ENCODE measurements around the gene CERS4.

CERS4 gene

DNA sequence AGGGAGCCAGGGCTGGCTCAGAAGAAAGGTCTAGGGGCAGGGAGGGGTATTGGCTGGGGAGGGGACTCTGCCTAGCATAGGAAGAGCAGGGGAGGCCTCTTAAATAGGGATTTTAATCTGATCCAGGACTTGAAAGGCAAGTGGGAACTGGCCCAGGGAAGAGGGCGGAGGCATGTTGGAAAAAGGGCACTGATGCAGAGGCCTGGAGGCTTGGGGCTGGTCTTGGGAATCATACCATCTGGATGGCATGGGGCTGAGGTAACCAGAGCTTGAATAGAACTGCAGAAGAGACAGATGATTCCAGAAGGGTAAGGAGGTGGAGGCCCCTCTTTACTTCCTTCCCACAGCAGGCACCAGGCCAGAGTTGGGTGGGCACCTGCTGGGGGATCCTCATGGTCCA lies 29.1 kb downstream of the CERS4 start:
- Histone ChIP-seq H3K4me3 (ENCODE audit: low read length) (no peak overlapping the region), H3K79me2 (ENCODE audit: low read length) (no peaks in the 10 kb centered on the region), H3K4me1 (ENCODE audit: low read length) (no peaks in the 10 kb centered on the region), H3K36me3 (replicated peaks; ENCODE audit: low read depth, low read length) (peaks cover 3% of the 10 kb centered on the region), H3K9ac (ENCODE audit: low read length) (no peak overlapping the region), H4K20me1 (ENCODE audit: insufficient read depth, low read length) (no peaks in the 10 kb centered on the region; the same call in 1 of the 2 replicates), H2AFZ (ENCODE audit: low read depth, low read length) (no peak overlapping the region), H3K4me2 (ENCODE audit: low read length) (no peak overlapping the region), H3K27ac (ENCODE audit: low read length) (no peak overlapping the region), H3K27me3 (ENCODE audit: low read depth, low read length) (no peaks in the 10 kb centered on the region), H3K9me3 (ENCODE audit: insufficient read depth, low read length) (no peaks in the 10 kb centered on the region)
- TF ChIP-seq EZH2phosphoT487 (IDR thresholded peaks at IDR 0.05; ENCODE audit: low read depth), result no peak
- TF ChIP-seq, protein P1, sequence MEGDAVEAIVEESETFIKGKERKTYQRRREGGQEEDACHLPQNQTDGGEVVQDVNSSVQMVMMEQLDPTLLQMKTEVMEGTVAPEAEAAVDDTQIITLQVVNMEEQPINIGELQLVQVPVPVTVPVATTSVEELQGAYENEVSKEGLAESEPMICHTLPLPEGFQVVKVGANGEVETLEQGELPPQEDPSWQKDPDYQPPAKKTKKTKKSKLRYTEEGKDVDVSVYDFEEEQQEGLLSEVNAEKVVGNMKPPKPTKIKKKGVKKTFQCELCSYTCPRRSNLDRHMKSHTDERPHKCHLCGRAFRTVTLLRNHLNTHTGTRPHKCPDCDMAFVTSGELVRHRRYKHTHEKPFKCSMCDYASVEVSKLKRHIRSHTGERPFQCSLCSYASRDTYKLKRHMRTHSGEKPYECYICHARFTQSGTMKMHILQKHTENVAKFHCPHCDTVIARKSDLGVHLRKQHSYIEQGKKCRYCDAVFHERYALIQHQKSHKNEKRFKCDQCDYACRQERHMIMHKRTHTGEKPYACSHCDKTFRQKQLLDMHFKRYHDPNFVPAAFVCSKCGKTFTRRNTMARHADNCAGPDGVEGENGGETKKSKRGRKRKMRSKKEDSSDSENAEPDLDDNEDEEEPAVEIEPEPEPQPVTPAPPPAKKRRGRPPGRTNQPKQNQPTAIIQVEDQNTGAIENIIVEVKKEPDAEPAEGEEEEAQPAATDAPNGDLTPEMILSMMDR (IDR thresholded peaks at IDR 0.05; ENCODE audit: low read depth, low read length), result no peak

DNA sequence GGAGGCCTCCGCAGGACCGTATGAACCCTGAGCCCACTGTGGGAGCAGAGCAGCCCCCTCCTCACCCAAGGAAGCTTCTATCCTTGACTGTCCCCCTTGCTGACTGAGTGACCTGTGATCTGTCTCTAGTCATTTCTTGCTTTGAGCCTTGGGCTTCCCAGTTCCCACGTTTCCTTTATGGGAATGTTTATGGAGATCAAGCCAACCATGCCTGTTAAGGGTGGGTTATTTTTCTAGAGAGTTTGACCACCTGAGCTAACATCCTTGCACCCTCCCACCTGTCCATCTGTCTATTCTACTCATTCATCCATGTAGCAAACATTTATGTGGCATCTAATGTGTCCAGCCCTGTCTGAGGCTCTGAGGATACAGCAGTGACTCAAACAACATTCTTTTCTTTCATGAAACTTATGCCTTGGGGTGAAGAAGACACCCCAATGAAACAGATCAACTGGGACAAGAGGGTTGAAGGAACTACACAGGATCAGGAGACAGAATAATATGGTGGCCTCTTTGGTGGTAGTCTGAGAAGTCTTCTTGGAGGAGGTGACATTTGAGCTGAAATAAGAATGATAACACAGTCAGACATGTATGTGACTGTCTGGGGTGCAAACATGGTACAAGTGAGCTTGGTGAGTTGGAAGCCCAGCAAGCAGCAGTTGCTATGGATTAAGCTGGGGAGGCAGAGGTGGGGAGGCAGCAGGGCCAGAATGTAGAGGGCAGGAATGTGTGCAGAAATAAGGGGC lies 30.5 kb downstream of the CERS4 start:
- Histone ChIP-seq H3K4me2 (ENCODE audit: low read length) (no peak overlapping the region), H2AFZ (ENCODE audit: low read depth, low read length) (no peak overlapping the region), H3K27me3 (ENCODE audit: low read depth, low read length) (no peaks in the 10 kb centered on the region), H3K36me3 (replicated peaks; ENCODE audit: low read depth, low read length) (peaks cover 3% of the 10 kb centered on the region), H3K79me2 (ENCODE audit: low read length) (no peaks in the 10 kb centered on the region), H3K27ac (ENCODE audit: low read length) (no peak overlapping the region), H4K20me1 (ENCODE audit: insufficient read depth, low read length) (no peaks in the 10 kb centered on the region; the same call in 1 of the 2 replicates), H3K4me1 (ENCODE audit: low read length) (no peaks in the 10 kb centered on the region), H3K9ac (ENCODE audit: low read length) (no peak overlapping the region), H3K9me3 (ENCODE audit: insufficient read depth, low read length) (no peaks in the 10 kb centered on the region), H3K4me3 (ENCODE audit: low read length) (no peak overlapping the region)
- TF ChIP-seq, protein P1 (IDR thresholded peaks at IDR 0.05; ENCODE audit: low read depth, low read length), result no peak
- no peak for TF ChIP-seq EZH2phosphoT487 (IDR thresholded peaks at IDR 0.05; ENCODE audit: low read depth)

DNA sequence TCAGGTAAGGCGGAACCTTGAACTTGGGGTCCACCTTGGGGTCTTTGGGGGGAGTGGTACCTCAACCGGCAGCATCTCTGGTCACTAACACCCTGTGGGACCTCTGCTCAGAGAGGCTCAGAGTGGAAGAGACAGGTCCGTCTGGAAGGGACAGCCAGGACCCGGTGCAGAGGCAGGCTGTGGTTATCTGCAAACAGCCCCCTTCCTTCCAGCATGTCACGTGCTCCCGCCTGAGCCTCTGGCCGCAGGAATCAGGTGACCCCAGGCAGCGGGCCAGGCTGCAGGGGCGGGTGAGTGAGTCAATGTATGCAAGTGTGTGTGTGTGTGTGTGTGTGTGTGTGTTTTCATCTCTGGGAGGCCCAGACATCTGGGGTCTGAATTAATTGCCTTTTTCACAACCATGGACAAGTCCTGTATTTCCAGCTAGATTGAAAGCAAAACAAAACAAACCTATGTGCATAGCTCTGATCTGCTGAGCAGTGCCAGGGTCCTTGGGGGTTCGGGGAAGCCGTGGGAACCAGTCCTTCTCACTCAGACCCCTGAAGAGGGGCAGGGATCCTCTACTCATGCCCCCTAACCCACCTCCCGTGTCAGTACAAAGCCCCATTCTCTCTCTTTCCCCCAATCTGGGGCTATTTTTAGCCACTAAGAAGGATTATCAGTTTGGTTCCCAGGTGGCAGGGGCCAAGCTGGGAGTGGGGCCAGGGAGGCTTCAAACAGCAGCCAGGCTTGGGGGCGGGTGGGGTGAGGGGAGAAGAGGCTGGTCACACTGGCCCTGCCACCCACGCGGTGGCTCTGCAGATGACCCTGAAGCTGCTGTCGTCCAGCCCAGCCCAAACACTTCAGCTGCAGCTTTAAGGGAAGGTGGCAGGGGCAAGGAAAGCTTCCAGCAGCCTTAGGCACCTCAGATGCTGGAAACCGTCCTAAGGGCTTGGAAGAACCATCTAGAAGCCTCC lies 31.4 kb downstream of the CERS4 start:
- Histone ChIP-seq H3K9me3 (ENCODE audit: insufficient read depth, low read length) (no peaks in the 10 kb centered on the region), H3K4me3 (ENCODE audit: low read length) (no peak overlapping the region), H4K20me1 (ENCODE audit: insufficient read depth, low read length) (no peaks in the 10 kb centered on the region; the same call in 1 of the 2 replicates), H3K9ac (ENCODE audit: low read length) (no peak overlapping the region), H3K36me3 (replicated peaks; ENCODE audit: low read depth, low read length) (peaks cover 3% of the 10 kb centered on the region), H3K4me2 (ENCODE audit: low read length) (no peak overlapping the region), H3K4me1 (ENCODE audit: low read length) (no peaks in the 10 kb centered on the region), H3K27ac (ENCODE audit: low read length) (no peak overlapping the region), H3K27me3 (ENCODE audit: low read depth, low read length) (no peaks in the 10 kb centered on the region), H2AFZ (ENCODE audit: low read depth, low read length) (no peak overlapping the region), H3K79me2 (ENCODE audit: low read length) (no peaks in the 10 kb centered on the region)
- TF ChIP-seq, protein P1 (IDR thresholded peaks at IDR 0.05; ENCODE audit: low read depth, low read length), result no peak
- no peak for TF ChIP-seq EZH2phosphoT487 (IDR thresholded peaks at IDR 0.05; ENCODE audit: low read depth)

DNA sequence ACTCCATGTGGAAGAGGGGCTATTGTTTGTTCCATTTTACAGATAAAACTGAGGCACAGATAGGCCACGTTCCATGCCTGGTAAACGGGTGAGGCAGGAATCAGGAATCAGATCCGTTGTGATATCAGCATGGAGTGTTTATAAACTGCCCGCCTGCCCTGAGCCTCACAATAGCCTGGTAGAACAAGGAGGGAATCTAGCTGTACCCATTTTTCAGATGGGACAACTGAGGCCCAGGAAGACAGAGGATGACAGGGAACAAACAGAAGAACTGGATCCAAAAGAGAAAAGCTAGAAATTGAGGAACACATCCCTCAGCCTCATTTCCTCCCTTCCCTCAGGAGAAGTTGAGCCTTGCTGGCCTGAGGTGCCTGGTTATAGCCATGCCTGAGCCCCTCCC lies 32.5 kb downstream of the CERS4 start:
- H3K27ac ChIP-seq (ENCODE audit: low read length), result no peak overlapping the region
- no peak overlapping the region for H3K4me3 ChIP-seq (ENCODE audit: low read length)
- no peak overlapping the region for H3K9ac ChIP-seq (ENCODE audit: low read length)
- no peaks in the 10 kb centered on the region for H3K79me2 ChIP-seq (ENCODE audit: low read length)
- peaks cover 3% of the 10 kb centered on the region for H3K36me3 ChIP-seq (replicated peaks; ENCODE audit: low read depth, low read length)
- no peaks in the 10 kb centered on the region for H3K9me3 ChIP-seq (ENCODE audit: insufficient read depth, low read length)
- no peak overlapping the region for H2AFZ ChIP-seq (ENCODE audit: low read depth, low read length)
- H3K27me3 ChIP-seq (ENCODE audit: low read depth, low read length), result no peaks in the 10 kb centered on the region
- TF ChIP-seq EZH2phosphoT487 (IDR thresholded peaks at IDR 0.05; ENCODE audit: low read depth), result no peak
- TF ChIP-seq, protein P1 (IDR thresholded peaks at IDR 0.05; ENCODE audit: low read depth, low read length), result no peak
- no peaks in the 10 kb centered on the region for H3K4me1 ChIP-seq (ENCODE audit: low read length)
- no peak overlapping the region for H3K4me2 ChIP-seq (ENCODE audit: low read length)
- no peaks in the 10 kb centered on the region; the same call in 1 of the 2 replicates for H4K20me1 ChIP-seq (ENCODE audit: insufficient read depth, low read length)
